ENCODE measurements around the gene FAM3D.

- TF ChIP-seq CTCF (IDR thresholded peaks at IDR 0.05), result no peak
- no peak for TF ChIP-seq POLR2A (IDR thresholded peaks at IDR 0.05)
Measured at GRCh38 chr3:58661836-58662420, 4.6 kb downstream of the FAM3D start.
